NCI-H1694 (cell line): ENCODE measurements around the gene CSF2.

ENCODE experiments used
- DNase-seq: peaks from one replicate; lab custom pipeline; 2025; lab: John Stamatoyannopoulos, UW

CSF2 gene

GRCh38 chr5:132067941-132068808, 5.4 kb upstream of the CSF2 start:
- no peak for DNase-seq

- DNase-seq = no peak
Measured at GRCh38 chr5:132069561-132069960, 4.0 kb upstream of the CSF2 start.

DNA sequence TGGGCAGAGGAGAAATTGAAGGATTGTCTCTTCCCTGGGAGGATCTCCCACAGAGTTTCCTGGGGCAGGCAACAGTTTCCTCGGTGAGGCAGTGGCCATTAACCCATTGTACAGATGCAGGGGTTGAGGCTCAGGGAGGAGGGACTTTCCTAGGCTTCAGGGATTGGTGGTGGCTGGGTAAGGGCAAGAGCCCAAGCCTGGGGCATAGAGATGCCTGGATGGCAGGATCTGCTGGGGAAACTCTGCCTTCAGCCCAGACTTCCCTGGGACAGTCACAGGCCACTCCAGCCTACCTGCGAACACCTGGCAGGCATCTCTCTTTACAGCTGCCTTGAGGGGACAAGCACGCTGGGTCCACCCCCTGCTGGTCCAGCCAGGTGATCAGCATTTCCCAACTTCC, 3.6 kb upstream of the CSF2 start:
- DNase-seq = no peak

- no peak for DNase-seq
Measured at GRCh38 chr5:132070460-132071337, 2.9 kb upstream of the CSF2 start.

- DNase-seq = no peak
Measured at GRCh38 chr5:132071338-132071707, 2.3 kb upstream of the CSF2 start.

- DNase-seq = no peak
Measured at GRCh38 chr5:132072070-132072469, 1.5 kb upstream of the CSF2 start.

GRCh38 chr5:132072528-132072927, 1.1 kb upstream of the CSF2 start:
- DNase-seq = no peak

DNA sequence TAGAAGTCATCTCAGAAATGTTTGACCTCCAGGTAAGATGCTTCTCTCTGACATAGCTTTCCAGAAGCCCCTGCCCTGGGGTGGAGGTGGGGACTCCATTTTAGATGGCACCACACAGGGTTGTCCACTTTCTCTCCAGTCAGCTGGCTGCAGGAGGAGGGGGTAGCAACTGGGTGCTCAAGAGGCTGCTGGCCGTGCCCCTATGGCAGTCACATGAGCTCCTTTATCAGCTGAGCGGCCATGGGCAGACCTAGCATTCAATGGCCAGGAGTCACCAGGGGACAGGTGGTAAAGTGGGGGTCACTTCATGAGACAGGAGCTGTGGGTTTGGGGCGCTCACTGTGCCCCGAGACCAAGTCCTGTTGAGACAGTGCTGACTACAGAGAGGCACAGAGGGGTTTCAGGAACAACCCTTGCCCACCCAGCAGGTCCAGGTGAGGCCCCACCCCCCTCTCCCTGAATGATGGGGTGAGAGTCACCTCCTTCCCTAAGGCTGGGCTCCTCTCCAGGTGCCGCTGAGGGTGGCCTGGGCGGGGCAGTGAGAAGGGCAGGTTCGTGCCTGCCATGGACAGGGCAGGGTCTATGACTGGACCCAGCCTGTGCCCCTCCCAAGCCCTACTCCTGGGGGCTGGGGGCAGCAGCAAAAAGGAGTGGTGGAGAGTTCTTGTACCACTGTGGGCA, 642 bp downstream of the CSF2 start:
- DNase-seq = no peak

- DNase-seq = no peak
Measured at GRCh38 chr5:132074772-132075718, 1.5 kb downstream of the CSF2 start.

- no peak for DNase-seq
Measured at GRCh38 chr5:132075719-132076077, 2.1 kb downstream of the CSF2 start.

DNA sequence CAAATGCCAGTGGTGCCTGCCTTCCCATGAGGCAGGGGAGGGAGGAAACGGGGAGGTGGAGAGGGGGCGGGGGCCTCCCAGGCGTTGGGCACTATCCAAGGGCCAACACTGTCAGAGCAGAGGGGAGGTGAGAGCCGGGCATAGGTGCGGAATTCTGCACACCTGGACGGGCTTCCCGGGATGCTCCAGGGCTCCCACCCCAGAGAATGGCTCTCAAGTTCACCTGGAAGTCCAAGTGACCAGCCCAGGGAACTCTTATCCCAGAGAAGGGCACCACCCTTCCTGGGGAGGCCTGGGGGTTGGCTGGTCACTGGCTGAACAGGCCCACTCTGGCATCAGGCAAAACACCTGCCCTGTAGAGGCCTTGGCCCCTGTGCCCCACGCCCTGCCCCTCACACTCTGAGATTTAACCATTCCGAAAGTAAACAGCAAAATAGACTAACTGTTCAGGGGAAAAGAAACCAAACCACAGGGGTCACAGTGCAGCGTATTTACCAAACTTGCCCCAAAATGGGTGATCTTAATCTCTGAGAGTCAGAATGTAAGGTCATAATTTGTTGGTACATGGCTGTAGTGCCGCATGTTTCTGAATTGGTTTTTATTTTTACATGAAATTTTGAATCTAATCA, 2.7 kb downstream of the CSF2 start:
- DNase-seq = no peak

GRCh38 chr5:132076983-132077382, 3.4 kb downstream of the CSF2 start:
- no peak for DNase-seq

- no peak for DNase-seq
Measured at GRCh38 chr5:132079081-132079480, 5.5 kb downstream of the CSF2 start.

GRCh38 chr5:132079619-132080018, 6.0 kb downstream of the CSF2 start:
- DNase-seq = no peak

DNA sequence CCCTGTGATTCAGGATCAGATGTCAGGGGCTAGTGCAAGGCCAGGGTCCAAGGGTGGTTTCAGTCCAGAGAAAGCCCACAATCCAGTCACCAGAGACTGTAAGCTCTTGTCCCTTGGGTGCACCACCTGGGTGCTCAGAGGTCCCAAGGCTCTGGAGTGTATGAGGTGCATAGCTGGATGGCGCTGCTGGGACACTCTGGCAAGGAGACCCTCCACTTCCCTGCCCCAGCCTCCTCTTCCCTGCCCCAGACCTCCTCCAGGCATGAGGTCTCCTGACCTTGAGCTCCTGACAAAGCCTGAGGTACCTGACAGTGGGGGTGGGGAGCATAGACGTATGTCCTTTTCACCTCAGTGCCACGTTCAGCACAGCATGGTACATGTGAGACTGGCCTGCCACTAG, 7.0 kb downstream of the CSF2 start:
- no peak for DNase-seq

- no peak for DNase-seq
Measured at GRCh38 chr5:132081458-132081857, 7.9 kb downstream of the CSF2 start.

- DNase-seq = no peak
Measured at GRCh38 chr5:132082329-132083023, 8.9 kb downstream of the CSF2 start.

DNA sequence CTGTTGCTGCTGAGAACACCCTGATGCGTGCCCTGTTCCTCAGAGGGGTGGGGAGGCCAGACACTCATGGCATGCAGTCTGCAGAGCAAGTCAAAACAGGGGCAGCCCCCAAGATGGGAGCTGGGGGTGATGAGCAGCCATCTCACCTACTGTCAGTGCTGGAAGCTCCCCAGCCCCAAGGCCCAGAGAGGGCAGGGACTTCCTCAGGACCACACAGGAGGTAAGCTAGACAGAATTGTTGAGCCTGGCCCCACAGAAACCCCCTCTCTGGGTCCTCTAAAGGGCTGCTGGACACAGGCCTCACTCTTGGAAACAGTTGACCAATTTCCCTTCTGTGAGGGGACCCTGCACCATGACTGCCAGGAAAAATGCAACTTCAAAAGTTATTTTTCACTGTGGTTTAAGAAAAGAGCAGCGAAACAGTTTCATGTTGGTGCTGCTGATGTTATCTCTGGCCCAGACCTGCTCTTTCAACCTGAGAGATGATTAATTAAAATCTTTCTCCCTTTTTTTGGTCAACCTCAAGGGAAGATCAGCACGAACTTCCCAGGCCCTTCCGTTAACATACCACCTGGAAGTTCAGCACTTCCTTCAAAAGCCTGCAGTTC, 9.6 kb downstream of the CSF2 start:
- no peak for DNase-seq

GRCh38 chr5:132085686-132086085, 12.1 kb downstream of the CSF2 start:
- DNase-seq = no peak

DNA sequence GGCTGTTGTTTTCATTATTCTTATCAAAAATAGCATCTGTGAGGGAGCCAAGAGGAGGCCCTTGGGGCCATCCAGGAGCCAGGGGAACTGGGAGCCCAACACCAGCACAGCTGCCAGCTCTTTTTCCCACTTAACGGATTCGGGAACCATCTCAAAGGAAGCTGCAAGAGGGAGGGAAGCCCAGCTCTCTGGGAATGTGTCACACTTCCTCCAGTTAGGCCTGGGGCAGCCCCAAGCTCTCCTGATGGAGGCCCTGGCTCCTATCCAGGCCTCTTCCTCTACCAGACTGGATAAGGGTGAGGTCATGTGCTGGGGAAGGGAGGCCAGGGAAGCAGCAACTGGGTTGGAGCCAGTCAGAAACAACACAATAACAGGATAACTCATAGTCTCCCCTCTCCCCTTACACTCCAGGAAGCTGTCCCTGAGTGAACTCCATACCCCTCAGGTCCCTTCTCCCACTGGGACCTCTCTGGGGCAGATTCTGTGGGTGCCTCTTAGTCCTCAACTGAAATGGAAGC, 12.7 kb downstream of the CSF2 start:
- DNase-seq = peak; percentile 87
